CD8-positive, alpha-beta memory T cell (primary cell): ENCODE data around the gene TTC19. TPM values are rescaled to one million over a fixed set of nuclear protein-coding genes. Genes with fewer than 3 reads are reported as not detected.

ENCODE experiments used
- CTCF ChIA-PET: fragments of 350-600 bp; sonication (Branson Sonifier 250); formaldehyde crosslinking; loops from one replicate; lab custom pipeline; 2021; ENCODE audit warnings: antibody characterized with exemption; lab: Charles Lee
- POLR2A ChIA-PET: fragments of 350-600 bp; sonication (Branson Sonifier 250); formaldehyde crosslinking; loops from one replicate; lab custom pipeline; 2021; ENCODE audit warnings: antibody characterized with exemption; lab: Charles Lee
- DNase-seq, 5 donors: peaks; one replicate each; pipeline versions ENCODE4 v3.0.0 to v3.0.0-alpha.2; 2020 to 2022; ENCODE audit warnings: mixed read lengths in 1 of 5
- H3K27ac ChIP-seq: one replicate; pipeline ENCODE4 v1.7.0; 2013; ENCODE audit warnings: low read depth, mild to moderate bottlenecking, low read length, moderate library complexity
- H3K27me3 ChIP-seq: 2 replicates; pipeline ENCODE4 v1.7.0; 2013; ENCODE audit warnings: low read length, mild to moderate bottlenecking; ENCODE audit not compliant: insufficient read depth, poor library complexity, severe bottlenecking
- H3K36me3 ChIP-seq: 2 replicates; pipeline ENCODE4 v1.7.0; 2013; ENCODE audit warnings: mild to moderate bottlenecking, low read length, moderate library complexity; ENCODE audit not compliant: insufficient read depth
- H3K4me1 ChIP-seq: 2 replicates; pipeline ENCODE4 v1.7.0; 2013; ENCODE audit warnings: mild to moderate bottlenecking, low read length, moderate library complexity; ENCODE audit not compliant: insufficient read depth
- H3K4me3 ChIP-seq: 2 replicates; pipeline ENCODE4 v1.7.0; 2013; ENCODE audit warnings: mild to moderate bottlenecking, low read length
- H3K9me3 ChIP-seq: 2 replicates; pipeline ENCODE4 v1.7.0; 2013; ENCODE audit warnings: mild to moderate bottlenecking, low read length
- H3K27ac Mint-ChIP-seq, 8 donors: one replicate each; pipeline ENCODE4 v1.8.0; 2020 to 2021; ENCODE audit warnings: mixed read lengths in 8 of 8, mild to moderate bottlenecking in 6 of 8, inconsistent platforms in 3 of 8, moderate library complexity in 3 of 8
- H3K27me3 Mint-ChIP-seq, 2 donors: one replicate each; pipeline ENCODE4 v1.8.0; 2020 to 2021; ENCODE audit warnings: mixed read lengths in 2 of 2, mild to moderate bottlenecking in 1 of 2, moderate library complexity in 1 of 2
- H3K36me3 Mint-ChIP-seq, 3 donors: one replicate each; pipeline ENCODE4 v1.8.0; 2020 to 2021; ENCODE audit warnings: mixed read lengths in 3 of 3, inconsistent platforms in 1 of 3, mild to moderate bottlenecking in 1 of 3
- H3K4me1 Mint-ChIP-seq, 3 donors: one replicate each; pipeline ENCODE4 v1.8.0; 2020 to 2021; ENCODE audit warnings: mixed read lengths in 3 of 3, inconsistent platforms in 1 of 3, mild to moderate bottlenecking in 1 of 3
- H3K4me3 Mint-ChIP-seq, 7 donors: one replicate each; pipeline ENCODE4 v1.8.0; 2020 to 2021; ENCODE audit warnings: mixed read lengths in 7 of 7, mild to moderate bottlenecking in 6 of 7, moderate library complexity in 4 of 7, inconsistent platforms in 2 of 7
- H3K9me3 Mint-ChIP-seq, 5 donors: one replicate each; pipeline ENCODE4 v1.8.0; 2020 to 2022; ENCODE audit warnings: mixed read lengths in 5 of 5, mild to moderate bottlenecking in 3 of 5, moderate library complexity in 2 of 5, inconsistent platforms in 1 of 5
- polyA plus RNA-seq: library from polyadenylated mRNA; unstranded; fragments of 300-500 nt; fragmentation: Illumina TruSeq; gene quantifications from one replicate; pipeline ENCODE4 v1.2.3, GENCODE V29; 2021
- total RNA-seq, 2 experiments: library from RNA; stranded (reverse); gene quantifications; one replicate each; pipeline ENCODE4 v1.2.3, GENCODE V29; 2021

TTC19 gene
- total and polyA plus RNA-seq, 3 experiments from 2014 or later, result 30.6 to 40.5 (median 34.1) TPM

DNA sequence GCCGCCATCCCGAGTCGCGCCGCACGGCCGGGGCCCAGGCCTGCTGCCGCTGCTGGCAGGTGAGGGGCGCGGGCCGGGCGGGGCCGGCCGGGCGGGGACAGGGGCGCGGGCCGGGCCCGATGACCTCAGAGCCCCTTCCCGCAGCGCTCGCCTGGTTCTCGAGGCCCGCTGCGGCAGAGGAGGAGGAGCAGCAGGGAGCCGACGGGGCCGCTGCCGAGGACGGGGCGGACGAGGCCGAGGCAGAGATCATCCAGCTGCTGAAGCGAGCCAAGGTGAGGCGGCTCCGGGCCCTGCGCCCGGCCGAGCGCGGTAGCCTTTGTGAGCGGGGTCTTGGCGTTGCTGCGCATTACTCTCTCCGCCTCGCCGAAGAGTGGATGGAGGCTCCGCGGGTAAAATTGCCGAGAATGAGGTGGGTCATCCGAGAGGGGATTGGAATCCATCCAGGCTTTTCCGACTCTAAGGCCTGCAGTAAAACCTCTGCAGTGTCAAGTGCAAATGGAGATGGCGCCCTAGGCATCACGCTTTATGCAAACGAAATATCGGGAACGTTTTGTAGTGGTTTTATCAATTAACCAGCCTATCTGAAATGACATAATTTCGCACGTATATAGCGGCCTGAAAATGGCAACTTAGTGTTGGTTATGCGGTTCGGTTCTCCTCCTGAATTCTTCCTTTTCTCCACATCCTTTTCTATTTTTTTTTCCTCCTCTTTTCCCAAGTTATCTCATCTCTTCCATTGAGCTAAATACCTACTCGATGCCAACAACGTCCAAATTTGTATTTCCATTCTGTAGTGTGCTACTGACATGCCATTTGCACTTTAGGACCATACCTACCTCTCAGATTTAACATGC is 577 bp downstream of the TTC19 start:
- DNase-seq, result no peak
- H3K4me1 Mint-ChIP-seq, result peaks cover 32 to 46% (median 36%) of the 10 kb centered on the region in 3 donors
- CTCF ChIA-PET, result interaction anchor here (1.2 to 3.2 kb wide), 6 partner anchors 19 to 744 kb away, joined by 3 to 19 read pairs (median 4); partner anchors contain the start of gene ADORA2B

DNA sequence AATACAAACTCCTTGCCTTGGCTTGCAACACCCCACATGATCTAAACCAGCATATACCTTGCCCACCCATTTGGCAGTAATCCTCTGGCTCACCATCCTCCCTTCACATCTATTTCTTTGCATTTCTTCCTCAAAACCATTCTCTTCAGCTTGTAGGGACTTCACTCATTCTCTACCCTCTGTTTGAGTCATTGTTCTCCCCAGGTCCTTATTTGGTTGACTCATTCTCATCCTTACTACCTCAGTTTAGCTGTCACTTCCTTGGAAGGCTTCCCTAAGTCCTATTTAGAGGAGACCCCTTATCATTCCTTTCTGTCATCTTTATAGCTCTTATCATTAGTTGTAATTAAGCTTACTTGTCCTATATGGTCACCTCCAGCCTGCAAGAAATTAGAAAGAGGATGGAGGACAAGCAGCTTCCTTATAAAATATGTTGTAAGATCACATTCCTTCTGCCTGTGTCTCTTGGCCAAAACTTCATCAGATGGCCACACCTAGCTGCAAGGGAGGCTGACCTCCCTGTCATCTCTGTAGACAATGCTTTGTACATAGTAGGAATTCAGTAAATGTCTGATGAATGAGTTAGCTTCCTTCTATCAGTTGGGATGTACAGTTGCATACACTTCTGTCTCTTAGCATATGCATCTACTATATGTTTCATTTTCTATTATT is 1.7 kb downstream of the TTC19 start:
- Mint-ChIP-seq H3K4me1 (peaks cover 34 to 46% (median 40%) of the 10 kb centered on the region in 3 donors), H3K36me3 (peaks cover 11 to 78% (median 14%) of the 10 kb centered on the region in 3 donors), H3K4me3 (peak overlapping the region; percentile 82 to 97 (median 92)), H3K27me3 (no peaks in the 10 kb centered on the region), H3K27ac (peak overlapping the region in 7 of 8 donors; percentile 16 to 97 (median 94)), H3K9me3 (no peaks in the 10 kb centered on the region)
- peak overlapping the region; percentile 87 for H3K4me3 ChIP-seq
- peaks cover 40% of the 10 kb centered on the region for H3K36me3 ChIP-seq
- ChIA-PET POLR2A (interaction anchor here (0.6 to 0.7 kb wide), 3 partner anchors 199 to 733 kb away, joined by 3 to 4 read pairs (median 3); partner anchors contain the start of gene UBB), CTCF (no interaction called here)
- no peak overlapping the region for H3K27ac ChIP-seq
- H3K4me1 ChIP-seq, result peaks cover 15% of the 10 kb centered on the region
- H3K27me3 ChIP-seq, result no peaks in the 10 kb centered on the region
- DNase-seq, result no peak
- H3K9me3 ChIP-seq, result no peaks in the 10 kb centered on the region

More for the DNA sequence above, 577 bp downstream of the TTC19 start:
- Histone ChIP-seq H3K4me3 (peak overlapping the region; percentile 87), H3K27ac (peak overlapping the region; percentile 84), H3K36me3 (peaks cover 34% of the 10 kb centered on the region), H3K4me1 (peaks cover 15% of the 10 kb centered on the region), H3K9me3 (no peaks in the 10 kb centered on the region), H3K27me3 (no peaks in the 10 kb centered on the region)
- POLR2A ChIA-PET, result interaction anchor here (0.6 to 1.3 kb wide), 3 partner anchors 28 to 59 kb away, joined by 3 to 8 read pairs (median 4); no protein-coding TSS in a partner anchor
- peak overlapping the region; percentile 90 to 98 (median 94) for H3K27ac Mint-ChIP-seq
- peak overlapping the region; percentile 82 to 97 (median 92) for H3K4me3 Mint-ChIP-seq
- no peaks in the 10 kb centered on the region for H3K9me3 Mint-ChIP-seq
- no peaks in the 10 kb centered on the region for H3K27me3 Mint-ChIP-seq
- peaks cover 11 to 72% (median 13%) of the 10 kb centered on the region in 3 donors for H3K36me3 Mint-ChIP-seq

DNA sequence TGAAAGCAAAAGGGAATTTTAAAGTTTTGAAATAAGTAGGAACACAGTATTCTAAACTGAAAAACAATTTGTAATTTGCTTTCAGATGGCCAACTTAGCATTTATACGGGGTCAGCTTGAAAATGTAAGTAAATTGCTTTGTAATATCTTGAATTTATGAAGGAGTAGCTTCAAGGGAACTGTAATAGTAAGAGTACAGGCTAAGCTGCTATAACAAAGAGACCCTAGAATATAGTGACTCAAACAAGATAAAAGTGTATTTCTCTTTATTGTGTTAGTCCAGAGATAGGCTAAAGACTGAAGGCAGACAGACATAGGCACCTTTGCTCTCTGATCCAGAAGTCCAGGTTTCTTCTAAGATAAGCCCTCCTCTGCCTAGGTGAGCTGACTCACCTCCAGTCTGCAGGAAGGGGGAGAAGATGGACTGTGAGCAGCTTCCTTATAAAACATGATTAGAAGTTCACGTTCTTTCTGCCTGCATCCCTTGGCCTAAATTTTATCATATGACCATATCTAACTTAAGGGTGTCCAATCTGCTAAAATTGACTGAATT is 3.2 kb downstream of the TTC19 start:
- ChIA-PET CTCF (interaction anchor here (1.3 kb wide), 1 partner anchor 9 kb away, joined by 3 read pairs; no protein-coding TSS in a partner anchor), POLR2A (no interaction called here)
- Mint-ChIP-seq H3K27me3 (no peaks in the 10 kb centered on the region), H3K27ac (peak overlapping the region in 1 of 8 donors; percentile 94), H3K36me3 (peaks cover 11 to 84% (median 14%) of the 10 kb centered on the region in 3 donors), H3K4me3 (peak overlapping the region in 1 of 7 donors; percentile 89), H3K4me1 (peaks cover 38 to 50% (median 47%) of the 10 kb centered on the region in 3 donors), H3K9me3 (no peaks in the 10 kb centered on the region)
- no peak for DNase-seq
- Histone ChIP-seq H3K4me3 (no peak overlapping the region), H3K4me1 (peaks cover 15% of the 10 kb centered on the region), H3K36me3 (peaks cover 46% of the 10 kb centered on the region), H3K27ac (no peak overlapping the region), H3K9me3 (no peaks in the 10 kb centered on the region), H3K27me3 (no peaks in the 10 kb centered on the region)

DNA sequence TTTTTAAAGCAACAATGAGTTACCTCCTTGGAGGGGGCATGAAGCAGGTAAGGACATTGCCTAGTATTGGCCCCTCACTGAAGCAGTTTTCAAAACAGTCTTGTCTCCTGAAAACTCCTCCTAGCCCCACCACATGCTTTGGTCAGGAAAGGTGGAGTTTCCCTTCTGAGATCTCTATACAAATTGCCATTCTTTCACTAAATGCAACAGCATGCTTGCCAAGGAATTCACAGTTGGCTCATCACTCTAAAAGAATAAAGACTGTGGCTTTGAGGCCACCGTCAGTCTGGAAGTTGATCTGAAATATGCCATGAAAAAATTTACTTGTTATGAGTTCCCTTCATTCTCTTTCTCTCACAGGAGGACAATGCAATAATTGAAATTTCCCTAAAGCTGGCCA is 4.2 kb downstream of the TTC19 start:
- CTCF ChIA-PET, result no interaction called here
- Histone ChIP-seq H3K36me3 (peaks cover 52% of the 10 kb centered on the region), H3K4me3 (no peak overlapping the region), H3K27me3 (no peaks in the 10 kb centered on the region), H3K9me3 (no peaks in the 10 kb centered on the region), H3K4me1 (peaks cover 15% of the 10 kb centered on the region), H3K27ac (no peak overlapping the region)
- no peaks in the 10 kb centered on the region for H3K9me3 Mint-ChIP-seq
- POLR2A ChIA-PET, result no interaction called here
- H3K27me3 Mint-ChIP-seq, result no peaks in the 10 kb centered on the region
- H3K27ac Mint-ChIP-seq, result peak overlapping the region in 2 of 8 donors; percentile 36
- H3K36me3 Mint-ChIP-seq, result peaks cover 14 to 92% (median 20%) of the 10 kb centered on the region in 3 donors
- peak overlapping the region in 1 of 7 donors; percentile 28 for H3K4me3 Mint-ChIP-seq
- peaks cover 46 to 54% (median 49%) of the 10 kb centered on the region in 3 donors for H3K4me1 Mint-ChIP-seq
- no peak for DNase-seq

DNA sequence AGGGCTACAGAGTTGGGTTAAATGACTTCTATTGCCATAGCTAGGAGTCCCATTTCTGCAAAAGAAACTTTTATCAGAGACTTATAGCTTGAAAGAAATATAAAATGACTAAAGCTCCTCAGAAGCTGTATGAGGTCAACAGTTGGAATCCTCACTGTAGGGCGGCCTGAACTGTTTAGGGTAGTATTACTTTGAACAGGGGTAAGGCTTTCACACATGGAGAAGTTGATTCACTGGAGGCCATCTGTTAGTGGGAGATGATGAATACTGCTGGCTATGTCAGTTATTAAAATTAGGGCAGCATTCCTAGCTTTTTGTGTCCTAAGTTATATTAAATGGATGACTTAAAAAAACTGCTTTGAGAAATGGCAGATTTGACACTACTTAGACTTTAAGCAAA is 6.0 kb downstream of the TTC19 start:
- no peaks in the 10 kb centered on the region for H3K9me3 Mint-ChIP-seq
- H3K4me3 Mint-ChIP-seq, result no peak overlapping the region
- DNase-seq, result no peak
- peaks cover 41 to 44% (median 43%) of the 10 kb centered on the region in 3 donors for H3K4me1 Mint-ChIP-seq
- H3K27ac ChIP-seq, result no peak overlapping the region
- H3K27me3 ChIP-seq, result no peaks in the 10 kb centered on the region
- peaks cover 14 to 89% (median 20%) of the 10 kb centered on the region in 3 donors for H3K36me3 Mint-ChIP-seq
- H3K36me3 ChIP-seq, result peaks cover 52% of the 10 kb centered on the region
- H3K9me3 ChIP-seq, result no peaks in the 10 kb centered on the region
- peaks cover 11% of the 10 kb centered on the region for H3K4me1 ChIP-seq
- POLR2A ChIA-PET, result no interaction called here
- H3K4me3 ChIP-seq, result no peak overlapping the region
- H3K27me3 Mint-ChIP-seq, result no peaks in the 10 kb centered on the region
- H3K27ac Mint-ChIP-seq, result peak overlapping the region in 2 of 8 donors; percentile 16 to 79
- CTCF ChIA-PET, result no interaction called here

DNA sequence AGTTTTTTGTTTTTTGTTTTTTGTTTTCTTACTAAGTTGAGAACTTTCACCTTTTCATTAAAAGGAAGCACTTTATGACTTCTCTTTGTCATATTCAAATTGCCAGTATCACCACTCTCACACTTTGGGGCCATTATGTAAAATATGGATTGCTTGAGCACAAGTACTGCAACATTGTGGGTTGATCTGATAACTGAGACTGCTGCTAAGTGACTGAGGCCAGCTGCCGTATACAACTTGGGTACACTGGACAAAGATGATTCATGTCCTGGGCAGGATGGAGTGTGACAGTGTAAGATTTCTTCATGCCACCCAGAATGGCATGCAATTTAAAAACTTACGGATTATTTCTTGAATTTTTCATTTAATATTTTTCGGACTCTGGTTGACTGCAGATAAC is 7.8 kb downstream of the TTC19 start:
- no peak for DNase-seq
- peaks cover 30 to 37% (median 35%) of the 10 kb centered on the region in 3 donors for H3K4me1 Mint-ChIP-seq
- H3K36me3 Mint-ChIP-seq, result peaks cover 8 to 87% (median 20%) of the 10 kb centered on the region in 3 donors
- H3K27ac Mint-ChIP-seq, result peak overlapping the region in 1 of 8 donors; percentile 32
- peaks cover 43% of the 10 kb centered on the region for H3K36me3 ChIP-seq
- POLR2A ChIA-PET, result no interaction called here
- no peaks in the 10 kb centered on the region for H3K27me3 ChIP-seq
- no peak overlapping the region for H3K4me3 Mint-ChIP-seq
- H3K9me3 Mint-ChIP-seq, result no peaks in the 10 kb centered on the region
- CTCF ChIA-PET, result no interaction called here
- no peaks in the 10 kb centered on the region for H3K4me1 ChIP-seq
- H3K4me3 ChIP-seq, result no peak overlapping the region
- no peaks in the 10 kb centered on the region for H3K27me3 Mint-ChIP-seq
- H3K27ac ChIP-seq, result no peak overlapping the region
- H3K9me3 ChIP-seq, result no peaks in the 10 kb centered on the region

DNA sequence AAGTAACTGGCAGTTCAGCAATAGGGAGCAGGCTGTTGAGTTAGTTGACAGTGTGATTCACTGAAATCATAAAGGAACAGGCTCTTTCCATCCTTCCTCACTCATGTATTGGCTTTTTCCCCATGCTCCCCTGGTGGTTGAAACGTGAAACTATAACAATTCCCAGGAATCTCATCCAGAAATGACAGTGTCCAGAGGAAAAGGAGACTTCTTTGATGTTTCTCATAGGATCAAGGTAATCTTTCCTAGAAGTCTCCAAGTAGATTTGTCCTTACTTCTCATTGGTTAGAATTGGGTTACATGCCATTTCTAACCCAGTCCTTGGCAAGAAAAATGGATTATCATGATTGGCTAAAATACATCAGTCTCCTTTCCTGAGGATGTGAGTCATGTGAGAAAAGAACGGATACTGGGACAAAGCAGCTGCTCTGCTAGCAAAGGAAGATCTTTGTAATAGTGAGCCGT is 14.4 kb downstream of the TTC19 start:
- DNase-seq, result no peak
- no peaks in the 10 kb centered on the region for H3K9me3 Mint-ChIP-seq
- Histone ChIP-seq H3K27ac (no peak overlapping the region), H3K4me1 (no peaks in the 10 kb centered on the region), H3K9me3 (no peaks in the 10 kb centered on the region), H3K27me3 (no peaks in the 10 kb centered on the region), H3K36me3 (peaks cover 8% of the 10 kb centered on the region), H3K4me3 (no peak overlapping the region)
- H3K27ac Mint-ChIP-seq, result peak overlapping the region in 2 of 8 donors; percentile 17 to 50
- POLR2A ChIA-PET, result no interaction called here
- no peak overlapping the region for H3K4me3 Mint-ChIP-seq
- peaks cover 12 to 37% (median 33%) of the 10 kb centered on the region in 3 donors for H3K4me1 Mint-ChIP-seq
- H3K27me3 Mint-ChIP-seq, result no peaks in the 10 kb centered on the region
- CTCF ChIA-PET, result no interaction called here
- peaks cover 4 to 72% (median 9%) of the 10 kb centered on the region in 3 donors for H3K36me3 Mint-ChIP-seq
